Tibial nerve (tissue), 4 donors: Measurements from ENCODE around the gene COL4A2.

Source experiments
- CTCF ChIP-seq, 5 experiments: fragments of 200-600 bp in 3 of 5; fragments of 450-650 bp in 2 of 5; sonication (generic) in 3 of 5; IDR thresholded peaks; one replicate each; pipeline ENCODE4 v1.5.1; 2016 to 2019; ENCODE audit warnings: antibody characterized with exemption in 5 of 5, mild to moderate bottlenecking in 3 of 5, moderate library complexity in 2 of 5
- EP300 ChIP-seq, 2 donors: sonication (generic); formaldehyde crosslinking; IDR thresholded peaks; one replicate each; pipeline ENCODE4 v1.6.1; 2017; ENCODE audit warnings: antibody characterized with exemption in 2 of 2, mild to moderate bottlenecking in 1 of 2
- POLR2A ChIP-seq, 2 donors: fragments of 450-650 bp; IDR thresholded peaks; one replicate each; pipeline ENCODE4 v1.6.1; 2017; ENCODE audit warnings: antibody characterized with exemption in 2 of 2, mild to moderate bottlenecking in 2 of 2, moderate library complexity in 2 of 2

DNA sequence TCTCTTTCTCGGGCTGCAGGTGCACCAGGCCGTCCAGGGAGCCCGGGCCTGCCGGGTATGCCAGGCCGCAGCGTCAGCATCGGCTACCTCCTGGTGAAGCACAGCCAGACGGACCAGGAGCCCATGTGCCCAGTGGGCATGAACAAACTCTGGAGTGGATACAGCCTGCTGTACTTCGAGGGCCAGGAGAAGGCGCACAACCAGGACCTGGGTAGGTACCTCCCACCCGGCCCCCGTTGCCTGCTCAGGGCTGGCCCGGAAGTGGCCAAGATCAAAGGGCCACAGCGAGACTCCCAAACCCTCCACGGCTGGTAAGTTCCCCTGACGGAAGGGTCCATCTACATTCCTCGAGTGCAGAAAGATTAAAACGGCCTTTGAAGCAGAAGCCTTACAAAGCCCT is 199.3 kb downstream of the COL4A2 start:
- TF ChIP-seq CTCF (IDR thresholded peaks at IDR 0.05), result no peak
- TF ChIP-seq POLR2A (IDR thresholded peaks at IDR 0.05), result no peak
- TF ChIP-seq EP300 (IDR thresholded peaks at IDR 0.05), result no peak
